Kasumi-1 (cell line): ENCODE data around the gene OTOP1.
"Not testable (repeated sequence)": the region's sequence is repeated elsewhere in the genome, so short reads cannot be mapped to it uniquely, and the experiment has no call there.

ENCODE experiments used
- DNase-seq, 2 experiments: peaks; one replicate each; lab custom pipeline; 2025; lab: John Stamatoyannopoulos, UW

Gene OTOP1

GRCh38 chr4:4226606-4227438 is at the start of gene OTOP1:
Gene OTOP1 (minus strand): TSS chr4:4226929. CDS start chr4:4226864, 65 bp downstream.
- DNase-seq = no peak

DNA sequence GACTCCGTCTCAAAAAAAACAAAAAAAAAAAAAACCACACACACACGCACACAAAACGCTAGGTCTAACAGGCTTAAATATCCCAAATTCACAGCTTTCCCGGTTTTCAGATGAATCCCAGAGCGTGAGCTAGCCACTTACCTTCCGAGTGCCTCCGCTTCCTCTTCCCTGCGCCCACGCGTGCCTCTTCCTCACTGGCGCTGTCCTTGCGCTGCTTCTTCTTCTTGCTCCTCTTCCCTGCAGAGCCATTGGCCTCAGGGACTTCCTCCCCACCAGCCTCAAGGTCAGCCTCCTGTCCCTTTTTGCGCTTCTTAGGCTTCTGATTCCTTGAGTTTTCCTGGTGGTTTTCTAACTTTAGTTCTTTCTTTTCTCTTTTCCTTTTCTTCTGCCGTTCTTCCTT is 47.5 kb upstream of the OTOP1 start:
- no peak for DNase-seq

DNA sequence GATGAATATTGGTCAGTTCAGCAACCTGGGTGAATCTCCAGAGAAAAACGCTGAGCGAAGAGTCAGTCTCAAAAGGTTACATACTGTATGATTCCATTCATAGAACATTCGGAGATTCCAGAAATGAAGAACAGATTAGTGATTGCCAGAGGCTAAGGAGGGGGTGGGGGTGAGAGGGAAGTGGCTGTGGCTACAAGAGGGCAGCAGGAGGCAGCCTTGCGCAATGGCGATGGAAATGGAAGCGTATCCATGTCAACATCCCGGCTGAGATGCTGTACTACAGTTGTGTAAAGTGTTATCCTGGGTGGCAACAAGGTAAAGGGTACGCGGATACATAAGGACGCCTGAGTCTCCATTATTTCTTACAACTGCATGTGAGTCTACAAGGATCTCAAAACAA is 45.2 kb upstream of the OTOP1 start:
- DNase-seq = no peak

DNA sequence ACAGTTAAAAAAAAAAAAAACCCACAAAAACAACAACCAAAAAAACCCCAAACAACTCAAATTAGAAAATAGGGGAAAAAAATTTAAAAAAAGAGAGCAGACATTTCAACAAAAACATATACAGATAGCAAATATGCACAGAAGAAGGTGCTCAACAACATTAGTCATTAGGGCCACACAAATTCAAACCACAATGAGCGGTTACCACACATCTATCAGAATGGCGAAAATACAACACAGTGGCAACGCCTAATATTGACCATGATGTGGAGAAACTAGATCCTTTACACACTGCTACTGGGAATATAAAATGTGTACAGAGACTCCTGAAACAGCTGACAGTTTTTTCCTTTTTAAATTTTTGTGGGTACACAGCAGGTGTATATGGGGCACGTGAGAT is 43.8 kb upstream of the OTOP1 start:
- no peak for DNase-seq

GRCh38 chr4:4269856-4270255 is 43.1 kb upstream of the OTOP1 start:
- DNase-seq = peak in 1 of 2 experiments; percentile 22

DNA sequence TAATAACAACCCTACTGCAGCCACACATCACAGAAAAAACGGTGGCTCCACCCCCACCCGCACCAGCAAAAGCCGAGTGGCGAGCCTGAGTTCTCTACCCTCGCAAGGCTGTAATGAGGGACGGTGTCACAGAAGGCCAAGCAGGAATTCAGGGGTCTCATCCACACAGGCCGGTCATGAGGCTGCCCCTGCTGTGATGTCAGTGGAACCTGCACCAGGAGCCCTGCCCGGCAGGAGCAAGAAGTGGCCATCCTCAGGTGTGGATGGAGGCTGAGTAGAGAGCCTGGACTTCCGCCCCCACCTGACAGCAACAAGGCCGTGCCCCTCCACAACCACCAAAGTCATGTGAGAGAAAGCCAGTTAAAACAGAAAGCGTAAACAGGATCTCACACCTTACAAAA is 42.6 kb upstream of the OTOP1 start:
- DNase-seq = no peak

GRCh38 chr4:4268776-4269175 is 42.0 kb upstream of the OTOP1 start:
- DNase-seq = no peak

- no peak for DNase-seq
These were observed 41.3 kb upstream of the OTOP1 start for GRCh38 chr4:4267981-4268380.

DNA sequence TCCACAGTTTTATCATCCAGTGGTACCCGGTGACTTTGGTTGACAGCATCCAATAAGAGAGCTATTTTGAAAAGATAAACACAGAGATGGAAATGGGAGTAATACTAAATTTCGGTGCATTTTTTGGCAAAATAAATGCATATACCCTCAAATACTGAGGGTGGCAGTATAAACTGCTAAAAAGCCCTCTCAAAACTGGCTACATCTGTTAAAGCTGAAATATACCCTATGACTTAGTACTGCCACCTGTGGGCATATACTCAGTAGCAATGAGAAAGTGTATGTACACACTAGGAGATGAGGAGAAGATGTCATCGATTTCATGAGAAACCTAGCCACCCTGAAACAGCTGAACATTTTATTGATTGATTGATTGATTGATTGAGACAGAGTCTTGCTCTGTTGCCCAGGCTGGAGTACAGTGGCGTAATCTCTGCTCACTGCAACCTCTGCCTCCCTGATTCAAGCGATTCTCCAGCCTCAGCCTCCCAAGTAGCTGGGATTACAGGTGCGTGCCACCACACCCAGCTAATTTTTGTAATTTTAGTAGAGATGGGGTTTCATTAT is 33.5 kb upstream of the OTOP1 start:
- DNase-seq = peak; percentile 84 to 92

GRCh38 chr4:4259484-4260100 is 32.9 kb upstream of the OTOP1 start:
- DNase-seq = no peak

DNA sequence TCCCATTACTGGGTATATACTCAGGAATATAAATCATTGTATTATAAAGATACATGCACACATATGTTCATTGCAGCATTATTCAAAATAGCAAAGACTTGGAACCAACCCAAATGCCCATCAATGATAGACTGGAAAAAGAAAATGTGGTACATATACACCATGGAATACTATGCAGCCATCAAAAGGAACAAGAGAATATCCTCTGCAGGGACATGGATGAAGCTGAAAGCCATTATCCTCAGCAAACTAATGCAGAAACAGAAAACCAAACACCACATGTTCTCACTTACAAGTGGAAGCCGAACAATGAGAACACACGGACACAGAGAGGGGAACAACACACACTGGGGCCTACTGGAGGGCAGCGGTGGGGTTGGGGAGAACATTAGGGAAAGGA is 31.0 kb upstream of the OTOP1 start:
- not testable (repeated sequence) for DNase-seq

GRCh38 chr4:4256799-4257198 is 30.1 kb upstream of the OTOP1 start:
- no peak for DNase-seq

DNA sequence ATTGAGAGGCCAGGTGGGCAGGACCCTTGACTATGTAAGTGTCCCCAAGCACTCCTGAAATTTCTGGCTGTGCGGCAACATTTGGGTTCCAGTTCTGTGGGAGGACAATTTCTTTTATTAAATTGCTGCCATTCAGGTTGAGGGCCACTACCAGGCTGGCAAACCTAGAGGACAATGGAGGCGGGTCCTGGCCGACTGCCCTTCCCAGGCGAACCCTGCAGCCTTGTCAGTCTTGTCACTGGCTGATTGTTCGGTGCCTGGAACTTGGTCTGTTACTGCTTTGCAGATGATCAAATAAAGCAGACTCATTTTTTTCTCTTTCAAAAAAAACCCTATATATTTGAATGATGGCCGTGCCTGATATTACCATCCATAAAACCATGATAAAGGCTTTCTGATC is 27.9 kb upstream of the OTOP1 start:
- DNase-seq = no peak

GRCh38 chr4:4254199-4254598 is 27.5 kb upstream of the OTOP1 start:
- no peak for DNase-seq

GRCh38 chr4:4249866-4250265 is 23.1 kb upstream of the OTOP1 start:
- DNase-seq = no peak

- not testable (repeated sequence) for DNase-seq
These were observed 22.6 kb upstream of the OTOP1 start for GRCh38 chr4:4249342-4249741.

GRCh38 chr4:4248885-4249203 is 22.1 kb upstream of the OTOP1 start:
- DNase-seq = no peak

DNA sequence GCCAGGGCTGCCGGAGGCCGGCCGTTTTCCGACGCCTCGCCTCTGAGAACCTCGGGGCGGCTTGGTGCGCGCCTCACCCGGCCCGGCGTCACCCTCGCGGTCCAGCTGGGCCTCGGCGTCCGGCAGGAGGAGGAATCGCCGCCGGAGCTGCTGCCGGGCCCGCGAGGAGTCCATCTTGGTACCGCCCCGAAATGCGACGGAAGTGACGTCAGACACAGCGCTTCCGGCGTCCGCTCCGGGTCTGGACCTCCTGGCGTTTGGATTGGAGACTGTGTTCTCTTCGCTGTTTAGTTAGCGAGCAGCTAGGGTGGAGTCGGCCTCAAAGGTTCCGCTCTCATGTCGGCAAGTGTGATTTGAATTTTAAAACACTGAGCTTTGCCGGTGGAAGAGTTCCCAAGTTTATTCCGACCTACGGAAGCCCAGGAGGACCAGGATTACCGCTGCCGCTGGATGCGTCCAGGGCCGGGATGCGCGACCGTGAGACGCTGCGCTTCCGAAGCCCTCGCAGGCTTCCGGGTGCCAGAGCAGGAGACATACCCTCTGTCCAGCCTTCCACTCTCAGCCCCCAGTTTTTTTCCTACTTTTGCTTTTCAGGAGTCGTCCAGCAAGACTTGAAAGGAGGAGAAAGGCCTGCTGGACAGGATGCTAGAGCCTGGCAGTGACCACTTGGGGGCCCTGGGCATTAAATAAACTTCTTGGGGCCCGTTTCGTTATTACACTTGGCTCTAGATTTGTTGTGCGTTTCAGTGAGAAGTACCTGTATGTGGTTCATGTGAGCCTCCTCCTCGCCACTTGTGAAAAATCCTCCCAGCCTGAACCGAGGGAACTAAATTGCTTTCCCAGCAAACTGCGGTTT is 21.5 kb upstream of the OTOP1 start, which contains the start of gene TMEM128:
TMEM128 (minus strand) TSS at position 195 of the 856 bp plus-strand sequence; CDS start at position 174, 21 bp downstream.
- peak; percentile 89 to 90 for DNase-seq

DNA sequence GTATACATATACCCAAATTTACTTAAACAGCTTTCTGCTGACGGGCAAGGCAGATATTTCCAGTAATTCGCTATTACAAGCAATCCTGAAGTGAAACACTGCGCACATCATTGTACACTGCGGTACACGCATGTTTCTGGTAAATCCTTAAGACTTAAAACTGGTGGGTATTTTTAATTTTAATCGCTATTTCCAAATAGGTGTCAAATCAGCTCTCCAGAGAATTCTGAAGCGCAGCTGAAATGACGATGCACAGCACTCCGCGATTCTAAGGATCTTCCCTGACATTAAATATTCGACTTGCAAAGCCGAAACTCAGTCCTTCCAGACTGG is 20.9 kb upstream of the OTOP1 start:
- DNase-seq = peak; percentile 45 to 47

DNA sequence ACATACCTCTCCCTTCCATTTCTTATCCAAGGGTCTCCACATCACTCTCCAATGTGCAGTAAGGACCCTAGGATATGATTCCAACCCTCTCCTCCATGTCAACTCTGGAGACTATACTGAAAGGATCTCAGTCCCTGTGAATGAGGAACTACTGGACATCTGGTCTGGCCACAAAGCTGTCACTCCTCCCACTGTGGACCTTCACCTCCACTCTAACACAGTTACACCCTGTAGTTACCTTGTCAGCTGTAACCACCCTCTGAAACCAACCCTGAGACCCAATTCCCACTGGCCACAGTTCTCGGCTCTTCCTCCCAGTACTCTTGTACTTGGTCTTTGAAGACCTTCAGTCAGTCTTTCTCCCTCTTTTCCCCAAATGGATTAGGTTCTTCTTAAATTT is 18.4 kb upstream of the OTOP1 start:
- no peak for DNase-seq

GRCh38 chr4:4239551-4239950 is 12.8 kb upstream of the OTOP1 start:
- not testable (repeated sequence) for DNase-seq

DNA sequence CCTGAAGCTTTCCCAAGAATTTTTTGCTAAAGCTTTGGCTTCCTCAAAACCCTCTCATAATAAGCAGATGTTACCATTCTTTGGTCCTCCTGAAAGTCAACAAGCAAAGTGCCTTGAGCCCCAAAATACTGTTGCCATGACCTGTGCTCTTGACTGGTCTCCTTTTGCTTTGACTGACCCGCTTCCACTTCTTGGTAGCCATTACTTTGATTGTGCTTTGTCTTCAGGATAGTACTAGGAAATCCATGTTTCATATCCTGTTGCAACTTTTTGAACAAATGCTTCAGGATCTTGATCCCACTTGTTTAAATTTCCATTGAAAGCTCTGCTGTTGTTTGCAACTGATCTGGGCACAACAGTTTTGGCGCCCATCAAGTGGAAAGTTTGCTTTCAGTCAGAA is 6.9 kb upstream of the OTOP1 start:
- DNase-seq = no peak

GRCh38 chr4:4228356-4228668 is 1.6 kb upstream of the OTOP1 start:
- DNase-seq = no peak
